NCI-H748 treated with DMSO at 0.1 percent for 48 hours (cell line): ENCODE results near the gene TUG1.

Experiments used
- DNase-seq: peaks from one replicate; lab custom pipeline; 2025; lab: John Stamatoyannopoulos, UW

The TUG1 gene

GRCh38 chr22:30947816-30948454, 21.1 kb upstream of the TUG1 start:
- DNase-seq: no peak

GRCh38 chr22:30948930-30949342, 20.1 kb upstream of the TUG1 start:
- DNase-seq: no peak

GRCh38 chr22:30949934-30950660, 19.0 kb upstream of the TUG1 start:
- no peak for DNase-seq

- no peak for DNase-seq
Measured at GRCh38 chr22:30953206-30953605, 15.9 kb upstream of the TUG1 start.

- no peak for DNase-seq
Measured at GRCh38 chr22:30955153-30955552, 13.9 kb upstream of the TUG1 start.

- no peak for DNase-seq
Measured at GRCh38 chr22:30964858-30965257, 4.2 kb upstream of the TUG1 start.

GRCh38 chr22:30968015-30968923, 796 bp upstream of the TUG1 start, which contains the start of gene MORC2:
TSS of gene MORC2 (minus strand) at chr22:30968774. CDS start at chr22:30967889, 885 bp downstream.
- peak; percentile 8 for DNase-seq

- no peak for DNase-seq
Measured at GRCh38 chr22:30969532-30970355, 679 bp downstream of the TUG1 start.

- no peak for DNase-seq
Measured at GRCh38 chr22:30970356-30970746, 1.3 kb downstream of the TUG1 start.

- no peak for DNase-seq
Measured at GRCh38 chr22:30978304-30978962, 9.4 kb downstream of the TUG1 start.

- DNase-seq: no peak
Measured at GRCh38 chr22:30979932-30980331, 10.9 kb downstream of the TUG1 start.

GRCh38 chr22:30982512-30982911, 13.4 kb downstream of the TUG1 start:
- DNase-seq: no peak

GRCh38 chr22:30984317-30984716, 15.3 kb downstream of the TUG1 start:
- no peak for DNase-seq

- peak; percentile 62 for DNase-seq
Measured at GRCh38 chr22:30985561-30986208, 16.6 kb downstream of the TUG1 start.

DNA sequence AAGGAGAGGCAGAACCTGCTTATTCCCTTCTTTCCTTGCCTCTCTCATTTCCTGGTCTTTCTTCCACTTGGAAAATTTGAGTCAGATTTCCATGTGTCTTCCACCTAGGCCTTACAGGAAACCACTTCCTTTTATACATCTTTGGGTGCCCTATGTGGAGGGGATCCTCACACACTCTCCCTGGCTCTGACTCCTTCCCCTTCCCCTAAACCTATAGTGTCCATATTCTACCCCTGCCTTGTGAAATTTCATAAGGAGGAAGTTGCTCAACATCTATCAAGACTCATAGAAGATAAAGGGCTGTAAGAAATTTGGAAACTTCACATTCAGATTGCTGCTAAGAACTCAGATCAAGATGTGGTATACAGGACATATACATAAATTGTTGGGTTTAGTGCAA, 20.4 kb downstream of the TUG1 start:
- DNase-seq: no peak

- DNase-seq: no peak
Measured at GRCh38 chr22:30990690-30991089, 21.6 kb downstream of the TUG1 start.

DNA sequence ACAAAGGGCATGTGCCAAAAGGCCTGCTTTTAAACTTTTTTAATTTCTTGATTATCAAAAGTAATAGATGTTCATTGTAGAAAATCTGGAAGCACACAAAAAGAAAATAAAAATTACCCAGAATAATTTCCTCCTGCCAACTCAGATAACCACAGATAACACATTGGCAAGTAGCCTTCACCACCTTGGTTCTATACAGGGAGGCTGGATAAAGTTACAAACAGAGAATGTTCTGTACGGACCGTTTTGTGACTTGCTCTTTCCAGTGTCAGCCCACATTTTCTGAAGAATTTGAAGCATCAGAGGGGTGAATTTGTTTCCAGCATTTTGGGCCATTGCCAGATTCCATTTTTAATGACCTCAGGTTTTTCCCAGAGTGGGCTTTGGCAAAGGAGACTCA, 23.5 kb downstream of the TUG1 start:
- no peak for DNase-seq

GRCh38 chr22:30994960-30995359, 25.9 kb downstream of the TUG1 start:
- no peak for DNase-seq

DNA sequence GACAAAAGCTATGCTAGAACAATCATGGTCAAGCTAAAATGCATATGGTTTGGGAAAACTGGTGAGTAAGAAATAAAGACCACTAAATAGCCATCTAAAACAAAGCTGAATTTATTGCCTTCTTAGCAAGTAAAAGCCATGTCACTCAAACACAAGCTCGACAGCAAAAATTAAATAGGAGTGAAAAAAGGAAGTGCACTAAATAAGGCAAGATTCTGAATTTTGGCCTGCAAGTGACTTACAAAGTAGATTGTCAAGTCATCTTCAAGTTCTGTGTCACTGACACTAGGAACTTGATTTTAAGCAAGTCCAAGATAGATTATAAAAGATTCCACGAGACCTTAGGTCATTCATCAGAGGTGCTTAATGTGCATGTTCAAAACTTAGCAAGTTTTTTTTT, 27.4 kb downstream of the TUG1 start:
- DNase-seq: no peak

DNA sequence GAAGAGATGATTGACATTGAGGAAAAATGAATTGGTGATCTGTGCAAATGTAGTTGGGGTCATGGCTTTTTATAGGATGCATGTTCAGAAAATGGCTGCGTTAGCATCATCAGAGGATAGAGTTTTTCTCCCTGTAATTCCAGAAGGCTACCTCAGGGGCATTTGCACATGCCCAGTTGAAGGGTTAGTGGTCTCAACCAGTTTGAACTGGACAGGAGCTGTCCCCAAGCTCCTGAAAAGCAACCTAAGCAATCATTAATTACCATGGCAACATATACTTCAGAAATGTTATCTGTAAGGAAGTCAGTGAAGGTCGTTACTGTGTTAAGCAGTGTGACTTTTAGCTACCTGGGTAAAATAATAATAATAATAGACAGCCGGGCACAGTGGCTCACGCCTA, 29.3 kb downstream of the TUG1 start:
- DNase-seq: no peak
